ENCODE measurements around the gene MZF1. TPM values are rescaled to one million over a fixed set of nuclear protein-coding genes. Genes with fewer than 3 reads are reported as not detected.

Gene MZF1
- total RNA-seq, 1 experiment from 2014 or later = 23.8 TPM

DNA sequence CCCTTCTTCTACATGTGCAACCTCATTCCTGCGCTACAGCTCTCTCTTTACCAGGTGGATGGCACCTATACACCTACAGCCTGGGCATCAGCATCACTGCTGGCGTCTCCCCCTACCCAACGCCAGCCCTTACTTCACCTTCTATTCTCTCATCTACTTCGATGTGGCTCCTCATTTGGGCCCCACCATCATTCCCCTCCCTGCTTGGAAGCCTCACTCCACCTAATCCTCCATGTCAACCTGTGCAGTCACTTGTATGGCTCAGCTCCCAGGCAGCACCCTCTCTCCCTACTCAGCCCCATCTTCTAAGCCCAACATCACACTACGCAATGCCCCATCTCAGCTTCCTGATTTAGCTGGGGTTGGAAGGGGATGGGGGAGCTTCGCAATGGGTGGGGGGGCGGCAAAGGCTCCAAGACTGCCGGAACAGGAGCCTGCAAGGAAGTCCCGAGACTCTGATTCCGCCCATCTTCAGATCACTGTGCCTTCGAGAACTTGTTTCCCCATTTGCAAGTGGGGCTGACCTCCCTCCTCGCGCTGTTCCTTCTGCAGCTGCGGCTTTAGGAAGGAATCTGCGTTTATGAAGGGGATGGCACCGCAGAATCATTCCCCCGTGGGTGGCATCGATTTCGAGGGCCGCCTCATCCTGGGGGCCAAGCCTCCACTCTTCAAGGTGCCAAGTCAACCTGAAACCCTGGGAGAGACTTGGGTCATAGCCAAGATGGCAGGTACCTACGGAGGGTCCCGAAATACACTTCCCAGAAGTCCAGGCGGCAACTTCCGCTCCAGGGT lies 913 bp downstream of the MZF1 start:
- no peak for DNase-seq
- H3K9me3 ChIP-seq = no peaks in the 10 kb centered on the region
- H3K4me3 ChIP-seq = peak overlapping the region; percentile 85
- no peaks in the 10 kb centered on the region for H3K27me3 ChIP-seq
- H3K36me3 ChIP-seq = peaks cover 39% of the 10 kb centered on the region

- H3K36me3 ChIP-seq = peaks cover 36% of the 10 kb centered on the region
- H3K4me3 ChIP-seq = no peak overlapping the region
- no peaks in the 10 kb centered on the region for H3K9me3 ChIP-seq
Observed at GRCh38 chr19:58571575-58571947, 1.6 kb downstream of the MZF1 start.

DNA sequence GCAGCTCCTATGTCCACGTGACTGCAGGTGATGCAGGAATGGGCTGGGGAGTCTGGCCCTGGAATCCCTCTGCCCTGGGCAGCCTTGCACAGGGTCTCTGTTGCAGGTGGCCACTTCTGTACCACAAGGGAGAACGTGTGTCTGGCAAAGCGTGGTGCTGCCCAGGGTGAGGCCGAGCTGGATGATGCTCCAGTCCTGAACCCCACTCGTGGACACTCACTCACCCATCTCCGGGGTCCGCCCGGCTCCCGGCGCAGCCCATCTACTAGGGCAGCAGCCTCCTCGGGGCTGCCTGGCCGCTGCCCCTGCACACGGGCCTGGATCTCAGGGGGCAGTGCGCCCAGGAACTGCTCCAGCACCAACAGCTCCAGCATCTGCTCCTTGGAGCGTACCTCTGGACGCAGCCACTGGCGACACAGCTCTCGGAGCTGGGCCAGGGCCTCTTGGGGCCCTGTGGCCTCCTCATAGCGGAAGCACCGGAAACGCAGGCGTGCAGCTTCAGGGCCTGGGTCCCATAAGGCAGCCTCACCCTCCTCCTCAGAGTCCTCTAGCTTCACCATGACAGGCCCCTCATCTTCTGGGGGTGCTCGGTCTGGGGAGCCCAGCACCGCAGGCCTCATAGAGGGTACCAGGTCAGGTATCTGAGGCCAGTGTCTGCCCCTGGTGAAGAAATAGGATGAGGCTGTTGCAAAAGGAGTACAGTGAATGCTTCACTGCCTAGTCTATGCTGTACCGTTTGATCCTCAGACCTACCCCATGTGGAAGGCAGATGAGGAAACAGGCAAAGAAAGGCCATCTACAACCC lies 2.2 kb downstream of the MZF1 start:
- Histone ChIP-seq H3K9me3 (no peaks in the 10 kb centered on the region), H3K4me3 (no peak overlapping the region), H3K36me3 (peaks cover 36% of the 10 kb centered on the region), H3K27me3 (no peaks in the 10 kb centered on the region)
- DNase-seq = no peak

More at GRCh38 chr19:58571575-58571947, 1.6 kb downstream of the MZF1 start:
- no peak for DNase-seq
- no peaks in the 10 kb centered on the region for H3K27me3 ChIP-seq

DNA sequence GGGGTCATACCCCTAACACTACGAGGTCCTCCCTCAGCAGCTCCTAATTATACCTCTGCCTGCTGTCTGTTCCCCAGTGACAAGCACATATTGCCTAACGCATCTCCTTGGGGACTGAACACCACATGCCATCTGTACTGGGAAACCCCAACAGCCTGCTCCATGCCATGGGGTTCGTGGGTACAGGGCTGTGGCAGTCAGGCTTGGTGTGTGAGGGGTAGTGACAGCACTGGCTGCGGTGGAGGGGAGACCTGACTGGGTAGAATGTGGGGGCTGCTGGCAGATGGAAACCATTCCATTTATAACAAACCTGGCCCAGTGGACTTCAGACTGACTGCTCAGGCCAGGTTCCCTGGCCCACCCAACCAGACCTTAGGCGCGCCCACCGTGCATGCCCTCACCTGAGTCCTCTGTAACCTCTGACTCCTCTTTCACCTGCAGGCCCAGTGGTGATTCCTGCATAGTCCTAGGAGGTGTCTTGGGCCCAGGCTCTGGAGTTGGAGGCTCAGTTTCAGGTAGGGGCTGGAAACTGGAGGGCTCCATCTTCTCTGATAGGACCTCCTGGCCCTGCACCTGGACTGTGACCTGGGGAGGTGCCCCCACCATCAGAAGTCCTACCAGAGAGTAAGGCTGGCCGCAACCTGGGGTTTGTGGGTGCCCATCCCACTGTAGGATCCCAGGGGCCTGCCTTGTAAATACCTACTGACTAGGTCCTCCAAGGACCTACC lies 3.0 kb downstream of the MZF1 start:
- Histone ChIP-seq H3K4me3 (no peak overlapping the region), H3K27me3 (no peaks in the 10 kb centered on the region), H3K36me3 (peaks cover 40% of the 10 kb centered on the region), H3K9me3 (no peaks in the 10 kb centered on the region)
- no peak for DNase-seq

DNA sequence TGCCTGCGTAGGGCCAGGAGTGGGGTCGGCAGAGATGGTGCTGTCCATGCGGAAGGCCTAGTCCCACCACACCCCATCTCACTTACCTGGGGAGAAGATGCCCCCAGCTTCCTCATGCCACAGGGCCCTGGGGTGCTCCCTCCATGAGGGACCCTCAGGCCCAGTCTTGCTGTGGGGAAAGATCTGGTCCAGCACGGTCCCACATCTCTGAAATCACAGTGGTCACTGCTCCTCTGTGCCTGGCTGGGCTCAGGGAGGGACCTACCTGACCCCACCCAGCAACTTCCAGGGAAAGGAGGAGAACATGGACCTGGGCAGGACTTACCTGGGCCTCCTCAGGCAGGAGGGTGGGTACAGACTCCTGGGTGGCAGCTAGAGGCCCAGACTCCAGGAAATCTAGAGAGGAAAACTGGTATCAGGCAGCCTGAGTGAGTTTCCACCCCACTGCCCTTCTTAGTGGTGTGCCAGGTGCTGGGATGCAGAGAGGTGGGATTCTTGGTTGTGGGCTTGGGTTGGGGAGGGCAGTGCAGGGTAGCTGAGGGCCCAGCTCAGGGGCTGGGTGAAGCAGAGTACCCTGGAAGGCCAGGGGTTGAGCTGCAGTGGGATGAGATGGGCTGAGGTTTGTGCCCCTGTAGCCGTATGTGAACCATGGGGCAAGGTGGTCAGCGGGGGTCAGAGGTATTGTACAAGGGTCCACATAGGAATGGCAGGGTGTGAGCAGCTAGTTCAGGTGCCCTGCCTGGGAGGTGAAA lies 3.8 kb downstream of the MZF1 start:
- no peak for DNase-seq
- Histone ChIP-seq H3K27me3 (no peaks in the 10 kb centered on the region), H3K36me3 (peaks cover 40% of the 10 kb centered on the region), H3K9me3 (no peaks in the 10 kb centered on the region), H3K4me3 (no peak overlapping the region)

DNA sequence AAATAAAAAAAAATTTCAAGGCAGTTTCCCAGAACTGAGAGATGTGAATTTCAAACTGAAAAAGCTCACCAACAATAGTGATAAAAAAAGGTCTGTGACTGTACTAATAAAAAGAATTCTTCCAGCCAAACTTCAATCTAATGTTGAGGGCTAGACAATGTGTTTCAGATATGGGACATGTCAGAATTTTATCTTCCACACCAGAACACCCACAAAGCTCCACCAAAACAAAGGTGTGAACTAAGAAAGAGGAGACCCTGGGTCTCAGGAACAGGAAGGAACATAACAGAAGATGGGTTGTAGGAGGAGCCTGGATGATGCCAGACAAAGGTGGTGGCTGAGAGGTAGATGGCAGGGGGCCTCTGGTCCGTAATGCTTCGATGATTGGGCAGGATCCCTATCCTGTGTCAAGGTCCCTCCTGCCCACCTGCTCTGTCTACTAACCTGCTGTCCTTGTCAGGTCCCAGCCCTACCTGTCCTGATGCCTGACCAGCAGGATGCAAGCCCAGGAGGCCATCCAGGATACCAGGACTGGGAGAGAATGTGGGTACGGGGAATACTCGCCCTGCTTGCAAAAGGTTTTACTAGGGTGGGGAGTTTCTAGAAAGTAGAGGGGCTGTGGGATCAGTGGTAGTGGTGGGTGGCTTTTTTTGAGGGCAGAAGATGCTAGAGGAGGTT lies 4.5 kb downstream of the MZF1 start:
- Histone ChIP-seq H3K27me3 (no peaks in the 10 kb centered on the region), H3K36me3 (peaks cover 40% of the 10 kb centered on the region), H3K4me3 (no peak overlapping the region), H3K9me3 (no peaks in the 10 kb centered on the region)
- DNase-seq = no peak

- Histone ChIP-seq H3K36me3 (peaks cover 35% of the 10 kb centered on the region), H3K27me3 (no peaks in the 10 kb centered on the region), H3K9me3 (no peaks in the 10 kb centered on the region), H3K4me3 (no peak overlapping the region)
- DNase-seq = no peak
Observed at GRCh38 chr19:58566989-58567388, 6.1 kb downstream of the MZF1 start.

GRCh38 chr19:58563823-58564222 lies 9.3 kb downstream of the MZF1 start:
- Histone ChIP-seq H3K27me3 (no peaks in the 10 kb centered on the region), H3K4me3 (no peak overlapping the region), H3K36me3 (peaks cover 13% of the 10 kb centered on the region), H3K9me3 (no peaks in the 10 kb centered on the region)
- no peak for DNase-seq

- DNase-seq = no peak
- no peak overlapping the region for H3K4me3 ChIP-seq
- peaks cover 10% of the 10 kb centered on the region for H3K36me3 ChIP-seq
- no peaks in the 10 kb centered on the region for H3K9me3 ChIP-seq
- no peaks in the 10 kb centered on the region for H3K27me3 ChIP-seq
Observed at GRCh38 chr19:58563034-58563573, 10.0 kb downstream of the MZF1 start.

DNA sequence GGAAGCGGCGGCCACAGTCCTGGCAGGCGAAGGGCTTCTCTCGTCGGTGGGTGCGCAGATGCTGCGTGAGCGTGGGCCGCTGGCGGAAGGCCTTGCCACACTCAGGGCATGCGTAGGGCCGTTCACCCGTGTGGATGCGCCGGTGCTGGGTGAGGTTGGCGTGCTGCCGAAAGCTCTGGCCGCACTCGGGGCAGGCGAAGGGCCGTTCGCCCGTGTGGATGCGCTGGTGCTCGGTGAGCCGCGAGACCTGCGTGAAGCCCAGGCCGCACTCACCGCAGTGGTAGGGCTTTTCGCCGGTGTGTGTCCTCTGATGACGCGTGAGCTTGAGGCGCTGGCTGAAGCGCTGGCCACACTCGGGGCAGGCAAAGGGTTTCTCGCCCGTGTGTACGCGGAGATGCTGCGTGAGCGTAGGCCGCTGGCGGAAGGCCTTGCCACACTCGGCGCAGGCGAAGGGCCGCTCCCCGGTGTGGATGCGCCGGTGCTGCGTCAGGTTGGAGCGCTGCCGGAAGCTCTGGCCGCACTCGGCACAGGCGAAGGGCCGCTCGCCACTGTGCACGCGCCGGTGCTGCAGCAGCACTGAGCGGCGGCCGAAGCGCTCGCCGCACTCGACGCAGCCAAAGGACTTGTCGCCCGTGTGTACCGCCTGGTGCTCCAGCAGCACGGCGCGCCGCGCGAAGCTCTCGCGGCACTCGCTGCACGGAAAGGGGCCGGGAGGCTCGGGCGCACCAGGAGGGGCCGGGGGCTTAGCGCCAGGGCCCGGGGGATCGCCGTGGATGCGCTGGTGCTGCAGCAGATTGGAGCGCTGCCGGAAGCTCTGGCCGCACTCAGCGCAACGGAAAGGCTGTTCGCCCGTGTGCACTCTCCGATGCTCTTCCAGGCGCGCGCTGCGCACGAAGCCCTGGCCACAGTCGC lies 10.8 kb downstream of the MZF1 start:
- DNase-seq = no peak
- H3K4me3 ChIP-seq = no peak overlapping the region
- H3K27me3 ChIP-seq = no peaks in the 10 kb centered on the region
- peaks cover 9% of the 10 kb centered on the region for H3K36me3 ChIP-seq
- no peaks in the 10 kb centered on the region for H3K9me3 ChIP-seq

DNA sequence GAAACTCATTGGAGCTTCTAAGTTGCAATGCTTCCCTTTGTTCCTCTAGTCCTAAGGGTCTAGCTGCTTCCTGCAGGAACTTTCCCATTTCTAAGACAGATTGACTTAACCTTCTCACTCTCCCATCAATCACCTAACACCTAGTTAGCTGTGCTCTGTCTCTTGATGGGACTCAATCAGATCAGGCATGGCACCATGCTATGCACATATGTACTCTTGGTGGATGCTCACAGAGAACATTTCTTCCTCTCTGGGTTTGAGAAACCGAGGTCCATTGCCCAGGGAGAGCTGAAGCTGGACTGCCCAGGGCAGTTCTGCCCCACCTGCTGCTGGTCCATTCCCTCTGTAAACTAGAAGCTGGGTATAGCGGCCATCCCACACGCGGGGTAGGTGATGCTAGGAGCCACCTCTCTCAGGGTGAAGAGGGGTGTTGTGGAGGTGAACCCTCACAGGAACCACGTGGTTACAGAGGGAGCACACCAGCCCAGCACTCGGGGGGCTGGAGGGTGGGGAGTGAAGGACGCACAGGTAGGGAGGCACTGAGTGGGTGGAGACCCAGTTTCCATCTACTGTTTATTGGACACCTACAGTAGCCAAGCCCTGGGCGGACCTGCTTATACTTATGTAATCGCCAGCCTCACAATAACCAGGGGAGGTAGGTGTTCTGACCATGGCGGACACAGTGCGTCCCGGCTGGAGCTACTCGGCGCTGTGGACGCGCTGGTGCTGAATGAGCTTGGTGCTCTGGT lies 11.6 kb downstream of the MZF1 start:
- H3K9me3 ChIP-seq = no peaks in the 10 kb centered on the region
- no peaks in the 10 kb centered on the region for H3K27me3 ChIP-seq
- peaks cover 16% of the 10 kb centered on the region for H3K36me3 ChIP-seq
- H3K4me3 ChIP-seq = no peak overlapping the region
- DNase-seq = no peak

GRCh38 chr19:58560921-58561320 lies 12.2 kb downstream of the MZF1 start:
- DNase-seq = no peak
- no peaks in the 10 kb centered on the region for H3K9me3 ChIP-seq

DNA sequence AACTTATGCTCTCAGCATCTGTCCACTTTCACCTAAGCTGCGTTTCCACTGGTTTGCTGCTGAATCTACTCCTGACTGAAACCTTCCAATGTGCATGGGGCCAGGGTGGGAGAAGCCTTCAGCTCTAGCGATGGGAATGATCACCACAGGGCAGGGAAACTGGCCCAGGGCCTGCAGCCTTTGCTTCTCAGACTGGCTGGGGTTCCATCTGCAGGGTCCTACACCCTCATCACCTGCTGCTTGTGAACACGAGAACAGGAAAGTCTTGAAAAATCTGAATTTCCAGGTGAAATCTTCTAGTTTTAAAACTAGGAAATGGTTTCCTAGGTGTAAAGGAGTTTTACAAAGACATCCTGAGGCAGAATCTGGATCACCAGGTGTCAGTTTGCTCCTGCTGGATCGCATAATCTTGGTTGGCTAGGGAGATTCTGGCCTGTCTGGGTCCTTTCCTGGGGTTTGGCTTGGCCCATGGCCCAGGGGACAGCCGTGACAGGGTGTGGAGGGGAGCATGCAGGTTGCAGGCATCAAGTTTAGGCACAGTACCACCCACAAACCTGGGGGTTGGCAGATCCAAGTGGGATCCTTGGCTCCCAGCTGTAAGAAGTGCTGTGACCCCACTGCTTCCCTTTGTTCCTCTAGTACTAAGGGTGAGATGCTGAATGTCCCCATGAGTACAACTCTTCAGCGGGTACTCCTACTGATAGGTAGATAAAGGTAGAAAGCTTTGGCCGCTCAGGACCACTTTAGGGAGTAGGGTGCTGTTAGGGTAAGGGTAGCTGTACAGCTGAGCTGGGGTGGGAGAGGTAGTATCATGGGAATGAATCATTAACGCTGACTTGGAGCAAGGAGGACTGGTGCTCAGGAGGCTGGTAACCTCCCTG lies 12.9 kb downstream of the MZF1 start:
- Histone ChIP-seq H3K27me3 (no peaks in the 10 kb centered on the region), H3K4me3 (peak overlapping the region; percentile 86), H3K36me3 (peaks cover 23% of the 10 kb centered on the region), H3K9me3 (no peaks in the 10 kb centered on the region)
- DNase-seq = no peak

More at GRCh38 chr19:58560921-58561320, 12.2 kb downstream of the MZF1 start:
- Histone ChIP-seq H3K4me3 (no peak overlapping the region), H3K27me3 (no peaks in the 10 kb centered on the region), H3K36me3 (peaks cover 22% of the 10 kb centered on the region)

All from MG63 (cell line).